NCI-H2171 (cell line): ENCODE measurements around the gene KCNQ4.
A peak's percentile ranks its signal among the peaks of the same experiment; 100 is the strongest.

Experiments
- DNase-seq: peaks from one replicate; lab custom pipeline; 2025; lab: John Stamatoyannopoulos, UW

KCNQ4 gene

GRCh38 chr1:40755067-40755466 is 28.5 kb upstream of the KCNQ4 start:
- no peak for DNase-seq

DNA sequence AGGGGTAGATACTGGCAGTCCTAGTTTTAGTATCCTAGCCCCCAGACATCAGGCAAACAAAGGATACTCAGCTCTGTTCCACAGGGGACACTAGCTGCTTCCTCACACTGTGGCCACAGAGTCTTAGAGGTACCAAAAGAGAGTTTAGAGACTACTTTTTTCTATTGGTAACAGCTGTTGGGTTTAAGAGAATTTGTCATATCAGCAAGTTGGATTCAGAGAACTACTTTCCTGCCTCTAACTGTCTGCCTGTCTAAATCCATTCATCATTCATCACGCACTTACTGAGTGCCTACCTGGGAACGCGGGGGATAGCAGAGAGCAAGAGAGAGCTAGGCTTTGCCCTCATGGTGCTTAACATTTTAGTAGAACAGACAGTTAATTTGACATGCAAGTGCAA is 27.1 kb upstream of the KCNQ4 start:
- DNase-seq, result no peak

DNA sequence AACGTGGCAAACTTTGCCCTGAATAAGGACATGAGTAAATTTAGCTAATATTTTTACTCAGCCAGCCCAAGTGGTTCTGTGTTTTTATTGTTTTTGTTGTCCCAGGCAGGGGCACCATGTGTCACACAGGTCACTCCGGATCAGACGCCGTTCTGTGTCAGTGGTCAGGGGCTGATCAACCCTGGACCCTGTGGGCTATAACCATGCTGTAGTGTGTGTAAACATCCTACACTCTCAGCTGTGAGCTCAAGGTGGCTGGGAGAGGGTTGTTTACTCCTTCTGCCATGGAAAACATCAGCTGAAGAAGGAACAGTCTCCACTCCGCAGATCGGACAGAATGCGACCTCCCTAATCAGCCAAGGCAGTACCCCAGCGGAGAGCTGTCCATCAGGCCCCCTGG is 26.5 kb upstream of the KCNQ4 start:
- DNase-seq, result no peak

DNA sequence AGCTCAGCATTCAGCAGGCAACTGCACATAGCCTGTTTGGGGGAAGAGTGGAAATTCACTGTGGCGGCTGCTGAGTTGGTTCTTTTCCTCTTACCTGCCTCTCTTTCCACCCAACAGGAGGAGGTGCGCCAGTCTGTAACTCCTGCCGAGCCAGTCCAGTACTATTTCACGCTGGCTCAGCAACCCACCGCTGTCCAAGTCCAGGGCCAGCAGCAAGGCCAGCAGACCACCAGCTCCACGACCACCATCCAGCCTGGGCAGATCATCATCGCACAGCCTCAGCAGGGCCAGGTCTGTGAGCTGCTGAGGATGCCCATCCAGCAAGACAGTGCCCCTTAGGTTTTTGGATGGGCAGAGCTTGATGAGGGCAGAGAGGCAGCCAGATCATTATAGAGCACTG is 25.6 kb upstream of the KCNQ4 start:
- no peak for DNase-seq

GRCh38 chr1:40758578-40759343 is 24.8 kb upstream of the KCNQ4 start:
- no peak for DNase-seq

DNA sequence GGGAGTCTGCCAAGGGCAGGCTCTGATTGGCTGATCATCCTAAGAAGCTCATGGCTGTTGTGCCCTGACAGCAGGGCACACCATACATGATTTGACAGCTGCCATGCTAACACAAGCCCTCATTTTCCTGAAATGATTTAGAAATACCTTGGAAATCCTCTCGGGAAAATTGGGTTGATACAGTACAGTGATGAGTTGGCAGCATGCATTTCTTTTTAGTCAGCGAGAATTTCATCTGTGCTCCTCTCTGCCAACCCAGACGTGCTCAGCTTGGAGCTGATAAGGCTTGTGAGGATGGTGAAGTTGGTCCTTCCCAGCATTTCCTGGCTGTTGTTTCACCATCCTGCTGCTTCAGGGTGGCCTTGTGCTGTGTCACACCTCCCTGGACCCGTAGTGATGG is 22.6 kb upstream of the KCNQ4 start:
- DNase-seq, result no peak

DNA sequence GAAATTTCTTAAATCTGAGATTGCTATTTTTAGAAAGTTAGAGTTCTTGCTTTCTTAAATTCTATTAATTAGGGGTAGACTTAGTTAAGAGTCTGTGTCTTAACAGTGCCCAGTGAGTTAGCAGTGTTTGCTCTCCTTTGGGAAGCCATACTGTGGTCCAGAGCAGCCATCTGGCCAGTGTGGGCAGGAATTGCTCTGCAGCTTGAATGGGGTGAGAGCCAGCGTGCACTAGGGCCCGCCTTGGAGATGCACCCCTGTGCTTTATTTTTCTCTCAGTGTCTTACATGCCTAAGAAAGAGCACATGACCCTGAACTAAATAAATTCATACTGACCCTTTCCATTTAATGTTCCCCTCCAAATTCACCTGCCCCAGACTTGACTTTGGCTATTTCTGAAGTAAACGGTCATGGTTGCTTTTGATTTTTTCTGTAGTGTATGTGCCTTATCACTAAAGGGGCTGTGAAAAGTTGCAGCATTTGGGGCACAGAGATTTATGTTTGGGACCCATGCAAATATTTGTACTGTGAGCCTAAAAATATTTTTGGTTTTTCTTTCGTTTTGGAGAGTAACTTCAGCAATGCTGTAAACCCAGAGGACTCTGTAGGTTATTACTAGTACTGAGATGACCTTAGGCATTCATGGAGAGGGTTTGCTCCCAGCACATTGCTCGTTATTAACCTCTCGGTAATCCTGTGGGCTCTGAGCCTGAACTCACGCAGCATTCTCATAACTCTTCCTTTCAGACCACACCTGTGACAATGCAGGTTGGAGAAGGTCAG is 21.3 kb upstream of the KCNQ4 start:
- no peak for DNase-seq

GRCh38 chr1:40763742-40764532 is 19.6 kb upstream of the KCNQ4 start:
- DNase-seq, result no peak

GRCh38 chr1:40764981-40765380 is 18.6 kb upstream of the KCNQ4 start:
- no peak for DNase-seq

DNA sequence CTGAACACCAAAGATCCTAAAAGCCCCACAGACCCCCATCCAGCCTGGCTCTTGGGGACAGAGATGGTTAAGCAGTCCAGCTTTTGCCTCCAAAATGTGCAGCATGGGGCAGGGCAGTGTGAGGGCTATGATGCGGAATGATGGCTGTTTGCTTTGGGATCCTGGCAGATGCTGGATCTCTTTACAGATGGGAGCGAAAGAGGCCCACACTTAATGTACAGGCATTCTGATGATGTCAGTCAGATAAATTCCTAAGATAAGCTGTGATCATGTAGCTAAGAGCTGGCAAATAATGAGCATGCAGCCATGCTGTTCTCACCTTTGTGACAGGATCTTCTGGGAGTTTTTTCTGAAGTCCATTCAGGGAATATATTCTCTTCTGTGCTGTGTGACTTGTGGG is 17.6 kb upstream of the KCNQ4 start:
- DNase-seq, result peak; percentile 58

DNA sequence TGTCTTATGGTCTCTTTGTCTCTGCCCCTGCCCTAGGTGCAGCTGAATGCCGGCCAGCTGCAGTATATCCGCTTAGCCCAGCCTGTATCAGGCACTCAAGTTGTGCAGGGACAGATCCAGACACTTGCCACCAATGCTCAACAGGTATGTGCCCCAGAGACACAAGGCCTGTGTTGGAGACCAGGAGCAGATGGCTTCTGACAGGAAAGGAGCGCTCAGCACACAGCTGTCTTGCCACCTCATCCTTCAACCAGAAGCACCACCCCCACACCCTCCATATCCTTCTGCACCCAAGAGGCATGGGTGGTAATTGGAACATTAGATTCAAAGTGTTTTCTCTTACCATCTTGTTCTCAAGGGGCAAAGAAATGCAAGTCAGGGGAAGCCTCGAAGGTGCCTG is 17.0 kb upstream of the KCNQ4 start:
- no peak for DNase-seq

GRCh38 chr1:40768146-40768990 is 15.2 kb upstream of the KCNQ4 start:
- no peak for DNase-seq

GRCh38 chr1:40769815-40770214 is 13.8 kb upstream of the KCNQ4 start:
- no peak for DNase-seq

DNA sequence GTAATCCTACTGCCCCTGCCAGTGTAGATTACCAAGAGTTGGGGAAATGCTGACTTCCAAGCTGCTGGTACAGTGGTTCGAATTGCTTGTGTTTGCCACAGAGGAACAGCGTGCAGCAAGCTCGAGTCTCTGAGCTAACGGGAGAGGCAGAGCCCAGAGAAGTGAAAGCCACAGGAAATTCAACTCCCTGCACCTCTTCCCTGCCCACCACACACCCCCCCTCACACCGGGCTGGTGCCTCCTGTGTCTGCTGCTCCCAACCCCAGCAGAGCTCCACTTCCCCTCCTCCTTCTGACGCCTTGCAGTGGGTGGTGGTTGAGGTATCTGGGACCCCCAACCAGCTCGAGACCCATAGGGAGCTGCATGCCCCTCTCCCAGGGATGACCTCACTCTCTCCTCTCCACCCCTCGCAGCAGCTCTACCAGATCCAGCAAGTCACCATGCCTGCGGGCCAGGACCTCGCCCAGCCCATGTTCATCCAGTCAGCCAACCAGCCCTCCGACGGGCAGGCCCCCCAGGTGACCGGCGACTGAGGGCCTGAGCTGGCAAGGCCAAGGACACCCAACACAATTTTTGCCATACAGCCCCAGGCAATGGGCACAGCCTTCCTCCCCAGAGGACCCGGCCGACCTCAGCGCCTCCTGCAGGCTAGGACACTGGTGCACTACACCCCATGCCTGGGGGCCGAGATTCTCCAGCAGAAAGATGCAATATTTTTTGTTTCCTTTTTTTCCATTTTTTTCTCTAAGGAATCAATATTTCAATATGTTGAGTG is 13.1 kb upstream of the KCNQ4 start:
- no peak for DNase-seq

DNA sequence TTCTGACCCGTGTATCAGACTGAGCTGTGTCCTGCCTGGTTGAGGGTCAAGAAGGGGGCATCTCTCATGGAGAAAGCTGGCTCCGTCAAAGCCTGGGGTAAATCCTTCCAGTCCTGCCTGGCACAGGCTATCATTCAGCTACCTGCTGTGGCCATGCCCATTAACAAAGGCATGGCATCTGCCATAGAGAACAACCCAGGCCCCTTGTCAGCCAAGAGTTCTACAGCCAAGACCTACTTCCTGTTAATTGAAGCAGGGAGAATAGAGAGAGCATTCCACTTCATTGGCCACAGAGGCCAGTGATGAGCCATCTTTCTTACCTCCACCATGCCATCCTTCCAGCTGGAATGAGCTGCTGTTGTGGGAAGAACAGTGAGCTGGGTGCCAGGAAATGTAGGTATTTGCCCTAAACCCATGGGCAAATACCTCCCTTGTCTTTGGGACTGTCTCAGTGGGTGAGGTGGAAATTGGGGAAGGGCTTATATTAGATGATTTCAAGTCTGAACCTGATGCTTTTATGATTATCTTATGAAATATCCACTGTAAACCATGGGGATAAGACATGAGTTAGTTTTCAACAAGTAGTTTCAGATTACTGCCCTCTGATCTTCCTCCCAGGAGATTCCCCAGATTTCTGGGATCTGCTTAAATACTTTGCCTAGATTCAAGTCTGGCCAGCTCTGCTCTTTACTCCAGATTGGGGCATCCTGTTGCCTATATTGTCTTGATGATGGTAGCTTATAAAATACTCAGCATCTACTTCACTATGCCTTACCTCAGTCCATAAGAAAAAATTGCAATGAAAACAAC is 11.2 kb upstream of the KCNQ4 start:
- DNase-seq, result no peak

DNA sequence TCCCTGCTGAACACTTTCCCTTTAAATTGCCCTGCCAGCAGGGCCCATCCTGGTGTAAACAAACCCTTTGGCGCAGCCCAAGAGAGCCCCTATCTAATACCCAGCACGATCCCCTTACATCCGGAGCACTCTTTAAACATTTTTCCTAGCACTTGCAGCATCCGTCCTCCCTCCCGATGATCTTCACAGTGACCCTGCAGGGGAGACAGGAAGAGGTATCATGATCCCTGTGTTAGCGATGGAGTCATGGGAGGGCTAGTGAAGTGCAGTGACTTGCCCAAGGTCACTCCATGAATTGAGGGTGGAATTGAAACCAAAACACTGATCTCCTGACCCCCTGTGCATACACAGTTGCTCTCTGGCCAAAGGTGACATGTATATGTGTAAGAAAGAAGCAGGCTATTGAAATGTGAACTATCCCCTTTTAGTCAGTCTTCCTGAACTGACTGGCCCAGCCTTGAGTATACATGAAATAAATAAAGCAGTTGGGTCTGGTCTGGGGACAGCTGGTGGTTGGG is 9.8 kb upstream of the KCNQ4 start:
- no peak for DNase-seq

DNA sequence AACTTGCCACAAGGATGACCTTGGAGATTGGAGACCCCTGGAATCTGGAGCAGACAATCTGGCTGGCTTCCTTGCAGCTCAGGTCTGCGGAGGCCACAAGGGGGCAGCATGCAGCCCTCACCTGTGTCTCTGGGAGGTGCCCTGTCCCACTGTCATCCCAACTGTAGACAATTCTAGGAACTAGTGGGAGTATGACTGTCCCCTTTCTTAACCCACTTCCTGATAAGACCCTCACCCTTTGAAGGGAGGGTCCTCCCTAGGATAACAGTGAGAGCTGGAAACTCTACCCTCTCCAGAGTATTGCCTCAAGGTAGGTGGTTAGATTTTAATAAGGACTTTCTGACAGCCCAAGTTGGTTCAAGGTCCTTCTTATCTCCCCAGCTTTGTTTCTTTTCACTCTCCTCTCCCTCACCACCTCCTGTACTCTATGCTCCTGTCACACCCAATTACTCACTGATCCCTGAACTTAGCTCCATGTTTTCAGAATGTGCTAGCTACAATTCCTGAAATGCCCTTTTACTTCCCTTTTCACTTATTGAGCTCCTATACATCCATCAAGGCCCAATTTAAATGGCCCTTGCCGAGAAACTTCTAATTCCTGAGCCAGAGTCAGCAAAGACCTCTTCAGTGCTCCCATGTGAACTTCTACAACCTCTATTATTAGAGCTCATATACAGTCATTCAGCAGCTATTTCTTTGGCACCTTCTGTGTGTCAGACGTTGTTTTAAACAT is 9.2 kb upstream of the KCNQ4 start:
- no peak for DNase-seq

GRCh38 chr1:40776236-40777072 is 7.1 kb upstream of the KCNQ4 start:
- no peak for DNase-seq
